K562 (cell line): ENCODE data around the gene PMVK. TPM values are rescaled to one million over a fixed set of nuclear protein-coding genes. Genes with fewer than 3 reads are reported as not detected.
A peak's percentile ranks its signal among the peaks of the same experiment; 100 is the strongest.

Source experiments
- ATF7 ChIP-seq: fragments of 450-650 bp; IDR thresholded peaks from 2 replicates; pipeline ENCODE4 v1.7.1; 2014; ENCODE audit warnings: mild to moderate bottlenecking, moderate library complexity
- CEBPG ChIP-seq, 3 experiments: fragments of 200-800 bp in 1 of 3; sonication (Bioruptor generic) in 1 of 3; sonication (generic) in 1 of 3; formaldehyde crosslinking in 1 of 3; IDR thresholded peaks in 2 of 3; conservative IDR thresholded peaks in 1 of 3; 2 replicates each; pipeline versions ENCODE4 v1.6.1 to v1.8.0; 2016 to 2022; ENCODE audit warnings: missing compliant biosample characterization in 2 of 3, missing genetic modification characterization in 2 of 3, mild to moderate bottlenecking in 1 of 3, missing genetic modification reagents in 1 of 3
- FIP1L1 ChIP-seq: fragments of 200-400 bp; formaldehyde crosslinking; IDR thresholded peaks from 2 replicates; pipeline ENCODE4 v1.6.1; 2018; ENCODE audit warnings: mild to moderate bottlenecking, low read depth, low read length; ENCODE audit not compliant: poor library complexity, severe bottlenecking
- FOXA3 ChIP-seq, 2 experiments: fragments of 450-650 bp in 1 of 2; sonication (generic) in 1 of 2; formaldehyde crosslinking; IDR thresholded peaks in 1 of 2; conservative IDR thresholded peaks in 1 of 2; 2 replicates each; pipeline versions ENCODE4 v1.4.0 to v1.8.0; 2020 to 2022; ENCODE audit warnings: mild to moderate bottlenecking in 2 of 2, missing genetic modification reagents in 1 of 2
- HOXB6 ChIP-seq: fragments of 250-450 bp; sonication (Bioruptor Pico); IDR thresholded peaks from 2 replicates; pipeline ENCODE4 v1.5.1; 2022; ENCODE audit warnings: mild to moderate bottlenecking, borderline replicate concordance
- HSF4 ChIP-seq: fragments of 250-450 bp; sonication (Bioruptor Pico); IDR thresholded peaks from 2 replicates; pipeline ENCODE4 v2.1.2; 2022; ENCODE audit warnings: mild to moderate bottlenecking, moderate library complexity, borderline replicate concordance
- KAT8 ChIP-seq: fragments of 450-650 bp; IDR thresholded peaks from 2 replicates; pipeline ENCODE4 v1.6.1; 2016; ENCODE audit warnings: low read depth, mild to moderate bottlenecking
- KLF1 ChIP-seq: fragments of 450-650 bp; IDR thresholded peaks from 2 replicates; pipeline ENCODE4 v1.6.1; 2016; ENCODE audit warnings: missing genetic modification characterization, missing compliant biosample characterization
- MTA3 ChIP-seq: fragments of 450-650 bp; formaldehyde crosslinking; IDR thresholded peaks from 2 replicates; pipeline ENCODE4 v1.6.1; 2017; ENCODE audit warnings: mild to moderate bottlenecking, borderline replicate concordance
- NFXL1 ChIP-seq: fragments of 450-650 bp; formaldehyde crosslinking; IDR thresholded peaks from 2 replicates; pipeline ENCODE4 v1.4.0; 2021; ENCODE audit warnings: mild to moderate bottlenecking
- POLR2A ChIP-seq: fragments of 450-650 bp; conservative IDR thresholded peaks from 2 replicates; pipeline ENCODE4 v1.6.1; 2016
- RBM34 ChIP-seq: fragments of 200-400 bp; formaldehyde crosslinking; IDR thresholded peaks from 2 replicates; pipeline ENCODE4 v1.6.1; 2018; ENCODE audit warnings: low read length, borderline replicate concordance; ENCODE audit not compliant: insufficient read depth
- TEAD1 ChIP-seq, 2 experiments: fragments of 450-650 bp in 1 of 2; sonication (generic) in 1 of 2; formaldehyde crosslinking; IDR thresholded peaks; 2 replicates each; pipeline versions ENCODE4 v1.4.0 to v1.8.0; 2020 to 2022; ENCODE audit warnings: mild to moderate bottlenecking in 2 of 2, missing genetic modification reagents in 1 of 2
- ZNF253 ChIP-seq: fragments of 250-450 bp; sonication (Bioruptor Pico); conservative IDR thresholded peaks from 2 replicates; pipeline ENCODE4 v1.6.1; 2021; ENCODE audit warnings: mild to moderate bottlenecking
- ZNF384 ChIP-seq: IDR thresholded peaks from 2 replicates; pipeline ENCODE4 v1.6.1; 2012; ENCODE audit warnings: low read depth, low read length, improper control_type of control experiment
- ZNF583 ChIP-seq: fragments of 250-450 bp; sonication (Bioruptor Pico); IDR thresholded peaks from 2 replicates; pipeline ENCODE4 v1.4.0; 2020
- polyA plus RNA-seq, 8 experiments: library from polyadenylated mRNA; depleted of rRNA in 4 of 8; stranded (reverse) in 5 of 8; unstranded in 3 of 8; fragments of >200 nt; fragmentation: Nextera tagmentation in 2 of 8; fragmentation: Illumina TruSeq in 1 of 8; extraction: Ambion mirVana in 2 of 8; extraction: Trizol in 1 of 8; gene quantifications; 2 replicates each; pipeline versions ENCODE4 v1.2.1 to v1.2.3, GENCODE V29; 2011 to 2014; ENCODE audit warnings: inconsistent platforms in 1 of 8, missing spikeins in 1 of 8
- total RNA-seq, 7 experiments: library from RNA; depleted of rRNA in 6 of 7; stranded (reverse); fragments of >200 nt in 6 of 7; fragmentation: Illumina TruSeq in 2 of 7; extraction: Trizol in 2 of 7; gene quantifications; 2 replicates each; pipeline versions ENCODE4 v1.2.1 to v1.2.3, GENCODE V29; 2011 to 2021; ENCODE audit warnings: low replicate concordance in 1 of 7
- TF ChIP-seq, protein P1 (sequence below): sonication (generic); formaldehyde crosslinking; IDR thresholded peaks from 2 replicates; pipeline ENCODE4 v1.8.1; 2023; ENCODE audit warnings: mild to moderate bottlenecking, missing genetic modification reagents, moderate library complexity
- TF ChIP-seq, protein P2 (sequence below): fragments of 250-450 bp; sonication (Bioruptor Pico); IDR thresholded peaks from 2 replicates; pipeline ENCODE4 v1.8.0; 2021; ENCODE audit warnings: moderate library complexity, mild to moderate bottlenecking, inconsistent platforms
- TF ChIP-seq, protein P3 (sequence below): fragments of 250-450 bp; sonication (Bioruptor Pico); IDR thresholded peaks from 2 replicates; pipeline ENCODE4 v1.6.1; 2021; ENCODE audit warnings: mild to moderate bottlenecking
- TF ChIP-seq, protein P4 (sequence below), 2 experiments: IDR thresholded peaks; 2 replicates each; pipeline ENCODE4 v1.6.1; 2011; ENCODE audit warnings: borderline replicate concordance in 1 of 2, control low read depth in 1 of 2, low read depth in 1 of 2, low read length in 1 of 2, mild to moderate bottlenecking in 1 of 2, mixed read lengths in 1 of 2, moderate library complexity in 1 of 2; ENCODE audit not compliant: insufficient read depth in 1 of 2, insufficient read length in 1 of 2, poor library complexity in 1 of 2, severe bottlenecking in 1 of 2; ENCODE audit errors: extremely low read depth in 1 of 2
- TF ChIP-seq, protein P5 (sequence below): sonication (generic); formaldehyde crosslinking; IDR thresholded peaks from 2 replicates; pipeline ENCODE4 v1.8.0; 2022; ENCODE audit warnings: mild to moderate bottlenecking, missing genetic modification reagents
- TF ChIP-seq, protein P6 (sequence below): fragments of 450-650 bp; IDR thresholded peaks from 2 replicates; pipeline ENCODE4 v1.6.1; 2014; ENCODE audit warnings: low read depth, mild to moderate bottlenecking, moderate library complexity, borderline replicate concordance

Gene PMVK
- total and polyA plus RNA-seq, 9 of the 15 experiments (the other 6 are each of a cell fraction or from before 2014, with no cell fraction given): 1.1 to 15.3 (median 6.3) TPM

DNA sequence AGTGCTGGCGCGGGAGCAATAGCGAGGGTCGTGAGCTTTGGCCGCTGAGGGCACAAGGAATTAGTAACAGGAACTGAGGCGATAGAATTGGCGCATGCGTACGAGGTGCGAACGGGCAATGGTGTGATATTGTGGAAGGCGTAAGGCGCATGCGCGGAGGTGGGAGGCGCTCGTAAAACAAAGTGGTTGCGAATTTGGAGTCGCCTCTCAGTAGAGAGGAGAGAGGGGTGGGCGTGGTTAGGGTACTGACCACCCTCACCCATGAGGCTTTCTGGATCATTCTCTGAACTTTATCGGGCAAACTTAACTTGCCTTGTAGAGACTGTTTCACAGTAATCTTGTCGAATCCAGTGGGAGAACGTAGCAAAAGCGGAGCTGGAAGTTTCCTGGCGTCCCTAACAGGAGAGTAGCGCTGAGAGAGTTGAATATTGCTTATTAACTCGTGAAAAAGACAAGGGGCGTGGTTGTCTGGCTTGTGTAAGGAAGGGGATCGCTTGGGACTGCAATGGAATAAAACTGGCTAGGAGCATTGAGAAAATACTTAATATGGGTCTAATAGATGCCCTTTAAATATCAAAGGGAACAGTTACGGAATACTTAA lies 38.4 kb upstream of the PMVK start (continued):
- TF ChIP-seq ZNF253 (CRISPR knock-in tag) (no peak), ZNF583 (CRISPR knock-in tag) (no peak), KAT8 (no peak), HOXB6 (CRISPR knock-in tag) (no peak), ZNF384 (no peak), FOXA3 (CRISPR knock-in tag; conservative IDR thresholded peaks at IDR 0.05 in 1 of 2, IDR thresholded peaks at IDR 0.05 in 1 of 2) (no peak), ATF7 (no peak; the same call in 1 of the 2 replicates), KLF1 (tag) (0 out of 2 replicates have a peak, but pooled peaks have one; percentile 42), TEAD1 (CRISPR knock-in tag; IDR thresholded peaks at IDR 0.05) (0 out of 4 replicates have a peak, but pooled peaks of 1 of the 2 experiments have one; percentile 15), NFXL1 (CRISPR knock-in tag) (no peak), FIP1L1 (no peak), RBM34 (no peak), CEBPG (CRISPR knock-in tag; IDR thresholded peaks at IDR 0.05) (peak; percentile 8; the same call in 1 of the 2 replicates), CEBPG (tag; conservative IDR thresholded peaks at IDR 0.05 in 1 of 2, IDR thresholded peaks at IDR 0.05 in 1 of 2) (no peak), POLR2A (peak; percentile 80), MTA3 (0 out of 2 replicates have a peak, but pooled peaks have one; percentile 3), HSF4 (CRISPR knock-in tag) (no peak)
- TF ChIP-seq, protein P1, sequence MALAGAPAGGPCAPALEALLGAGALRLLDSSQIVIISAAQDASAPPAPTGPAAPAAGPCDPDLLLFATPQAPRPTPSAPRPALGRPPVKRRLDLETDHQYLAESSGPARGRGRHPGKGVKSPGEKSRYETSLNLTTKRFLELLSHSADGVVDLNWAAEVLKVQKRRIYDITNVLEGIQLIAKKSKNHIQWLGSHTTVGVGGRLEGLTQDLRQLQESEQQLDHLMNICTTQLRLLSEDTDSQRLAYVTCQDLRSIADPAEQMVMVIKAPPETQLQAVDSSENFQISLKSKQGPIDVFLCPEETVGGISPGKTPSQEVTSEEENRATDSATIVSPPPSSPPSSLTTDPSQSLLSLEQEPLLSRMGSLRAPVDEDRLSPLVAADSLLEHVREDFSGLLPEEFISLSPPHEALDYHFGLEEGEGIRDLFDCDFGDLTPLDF (CRISPR knock-in tag): no peak; the same call in 1 of the 2 replicates
- TF ChIP-seq, protein P2, sequence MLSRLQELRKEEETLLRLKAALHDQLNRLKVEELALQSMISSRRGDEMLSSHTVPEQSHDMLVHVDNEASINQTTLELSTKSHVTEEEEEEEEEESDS (CRISPR knock-in tag): no peak
- TF ChIP-seq, protein P3, sequence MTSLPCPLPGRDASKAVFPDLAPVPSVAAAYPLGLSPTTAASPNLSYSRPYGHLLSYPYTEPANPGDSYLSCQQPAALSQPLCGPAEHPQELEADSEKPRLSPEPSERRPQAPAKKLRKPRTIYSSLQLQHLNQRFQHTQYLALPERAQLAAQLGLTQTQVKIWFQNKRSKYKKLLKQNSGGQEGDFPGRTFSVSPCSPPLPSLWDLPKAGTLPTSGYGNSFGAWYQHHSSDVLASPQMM (CRISPR knock-in tag): no peak
- TF ChIP-seq, protein P4, sequence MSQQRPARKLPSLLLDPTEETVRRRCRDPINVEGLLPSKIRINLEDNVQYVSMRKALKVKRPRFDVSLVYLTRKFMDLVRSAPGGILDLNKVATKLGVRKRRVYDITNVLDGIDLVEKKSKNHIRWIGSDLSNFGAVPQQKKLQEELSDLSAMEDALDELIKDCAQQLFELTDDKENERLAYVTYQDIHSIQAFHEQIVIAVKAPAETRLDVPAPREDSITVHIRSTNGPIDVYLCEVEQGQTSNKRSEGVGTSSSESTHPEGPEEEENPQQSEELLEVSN (IDR thresholded peaks at IDR 0.05; ENCODE audit: borderline replicate concordance in 1 of 2, extremely low read depth in 1 of 2, insufficient read depth in 1 of 2, insufficient read length in 1 of 2, low read depth in 1 of 2, low read length in 1 of 2, poor library complexity in 1 of 2, severe bottlenecking in 1 of 2): peak; percentile 10 to 79
- TF ChIP-seq, protein P5, sequence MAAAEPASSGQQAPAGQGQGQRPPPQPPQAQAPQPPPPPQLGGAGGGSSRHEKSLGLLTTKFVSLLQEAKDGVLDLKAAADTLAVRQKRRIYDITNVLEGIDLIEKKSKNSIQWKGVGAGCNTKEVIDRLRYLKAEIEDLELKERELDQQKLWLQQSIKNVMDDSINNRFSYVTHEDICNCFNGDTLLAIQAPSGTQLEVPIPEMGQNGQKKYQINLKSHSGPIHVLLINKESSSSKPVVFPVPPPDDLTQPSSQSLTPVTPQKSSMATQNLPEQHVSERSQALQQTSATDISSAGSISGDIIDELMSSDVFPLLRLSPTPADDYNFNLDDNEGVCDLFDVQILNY (CRISPR knock-in tag): no peak
- TF ChIP-seq, protein P6, sequence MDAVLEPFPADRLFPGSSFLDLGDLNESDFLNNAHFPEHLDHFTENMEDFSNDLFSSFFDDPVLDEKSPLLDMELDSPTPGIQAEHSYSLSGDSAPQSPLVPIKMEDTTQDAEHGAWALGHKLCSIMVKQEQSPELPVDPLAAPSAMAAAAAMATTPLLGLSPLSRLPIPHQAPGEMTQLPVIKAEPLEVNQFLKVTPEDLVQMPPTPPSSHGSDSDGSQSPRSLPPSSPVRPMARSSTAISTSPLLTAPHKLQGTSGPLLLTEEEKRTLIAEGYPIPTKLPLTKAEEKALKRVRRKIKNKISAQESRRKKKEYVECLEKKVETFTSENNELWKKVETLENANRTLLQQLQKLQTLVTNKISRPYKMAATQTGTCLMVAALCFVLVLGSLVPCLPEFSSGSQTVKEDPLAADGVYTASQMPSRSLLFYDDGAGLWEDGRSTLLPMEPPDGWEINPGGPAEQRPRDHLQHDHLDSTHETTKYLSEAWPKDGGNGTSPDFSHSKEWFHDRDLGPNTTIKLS: peak; percentile 34; the same call in 1 of the 2 replicates
